HG03469 (cell line): ENCODE results near the gene PROSER3.
"Not testable (repeated sequence)": the region's sequence is repeated elsewhere in the genome, so short reads cannot be mapped to it uniquely, and the experiment has no call there.

ENCODE experiments used
- ATAC-seq: cut with Tn5 transposase; IDR thresholded peaks from one replicate; pipeline ENCODE4 v1.9.1; 2021; ENCODE audit warnings: mild to moderate bottlenecking, moderate library complexity, moderate number of reproducible peaks; ENCODE audit not compliant: unreplicated experiment

PROSER3 gene

GRCh38 chr19:35789978-35790944 is 32.3 kb downstream of the PROSER3 start:
- ATAC-seq = no peak

- no peak for ATAC-seq
Observed at GRCh38 chr19:35790981-35791813, 33.2 kb downstream of the PROSER3 start.

- ATAC-seq = no peak
Observed at GRCh38 chr19:35791814-35792279, 33.9 kb downstream of the PROSER3 start.

GRCh38 chr19:35792312-35792711 is 34.3 kb downstream of the PROSER3 start:
- no peak for ATAC-seq

GRCh38 chr19:35792888-35793287 is 34.9 kb downstream of the PROSER3 start:
- no peak for ATAC-seq

DNA sequence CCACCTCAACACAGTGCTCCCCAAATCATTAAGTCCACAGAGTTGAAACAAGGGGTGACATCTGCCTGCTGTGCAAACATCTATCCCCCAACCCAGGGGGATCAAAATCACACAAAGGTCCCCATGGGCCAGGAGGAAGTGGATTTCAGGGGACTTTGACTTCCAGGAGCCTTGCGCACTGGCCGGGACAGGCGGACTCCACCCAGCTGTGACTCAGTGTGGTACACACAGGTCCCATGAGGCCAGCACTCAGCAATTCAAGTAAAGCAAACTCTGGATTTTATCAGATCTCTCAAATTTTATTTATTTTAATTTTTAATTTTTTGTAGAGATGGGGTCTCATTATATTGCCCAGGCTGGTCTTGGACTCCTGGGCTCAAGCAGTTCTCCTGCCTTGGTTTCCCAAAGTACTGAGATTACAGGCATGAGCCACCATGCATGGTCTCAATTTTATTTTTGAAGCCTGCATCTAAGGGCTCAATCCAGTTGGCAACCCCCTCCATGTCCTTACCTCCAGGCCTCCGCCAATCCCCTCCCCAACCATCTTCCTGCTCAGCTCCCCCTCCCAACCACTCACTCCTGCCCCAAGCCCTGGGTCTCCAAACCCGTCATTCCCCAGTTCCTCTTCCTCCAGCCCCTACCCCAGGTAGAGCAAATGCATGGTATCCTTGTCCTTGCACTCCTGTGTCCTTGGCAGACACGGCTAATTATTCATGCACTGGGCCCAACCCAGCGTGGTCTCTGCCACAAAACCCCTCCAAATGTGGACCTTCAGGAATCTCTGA is 35.6 kb downstream of the PROSER3 start:
- ATAC-seq = no peak

DNA sequence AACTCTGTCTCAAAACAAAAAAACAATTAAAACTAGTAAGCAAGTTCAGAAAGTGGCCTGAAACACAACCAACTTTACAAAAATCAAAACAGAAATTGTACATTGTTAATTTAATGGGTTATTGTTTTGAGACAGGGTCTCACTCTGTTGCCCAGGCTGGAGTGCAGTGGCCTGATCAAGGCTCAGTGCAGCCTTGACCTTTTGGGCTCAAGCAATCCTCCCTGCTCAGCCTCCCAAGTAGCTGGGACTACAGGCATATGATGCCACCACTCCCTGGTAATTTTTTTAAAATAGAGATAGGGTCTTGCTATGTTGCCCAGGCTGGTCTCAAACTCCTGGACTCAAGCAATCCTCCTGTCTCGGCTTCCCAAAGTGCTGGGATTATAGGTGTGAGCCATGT is 37.6 kb downstream of the PROSER3 start:
- not testable (repeated sequence) for ATAC-seq

GRCh38 chr19:35796645-35797542 is 38.9 kb downstream of the PROSER3 start:
- ATAC-seq = no peak

GRCh38 chr19:35797663-35798062 is 39.7 kb downstream of the PROSER3 start:
- ATAC-seq = no peak

DNA sequence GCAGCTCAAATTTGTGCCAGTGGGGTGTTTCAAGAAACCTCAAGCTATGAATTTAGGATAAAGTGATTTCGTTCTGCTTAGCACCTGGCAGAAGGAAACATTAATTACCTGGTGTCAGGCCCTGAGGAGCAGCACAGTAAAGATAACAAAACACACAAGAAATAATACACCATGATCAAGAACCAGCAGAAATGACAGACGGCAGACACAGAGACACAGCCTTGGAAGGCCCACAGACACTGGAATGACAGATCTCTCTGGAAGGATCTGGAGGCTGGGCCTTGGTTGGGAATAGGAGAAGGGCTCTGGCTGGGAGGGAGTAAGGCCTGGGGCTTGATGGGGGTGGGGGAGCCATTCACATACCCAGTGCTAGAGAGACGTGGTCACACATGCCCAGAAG is 43.9 kb downstream of the PROSER3 start:
- ATAC-seq = no peak

- ATAC-seq = no peak
Observed at GRCh38 chr19:35805526-35806102, 47.6 kb downstream of the PROSER3 start.

DNA sequence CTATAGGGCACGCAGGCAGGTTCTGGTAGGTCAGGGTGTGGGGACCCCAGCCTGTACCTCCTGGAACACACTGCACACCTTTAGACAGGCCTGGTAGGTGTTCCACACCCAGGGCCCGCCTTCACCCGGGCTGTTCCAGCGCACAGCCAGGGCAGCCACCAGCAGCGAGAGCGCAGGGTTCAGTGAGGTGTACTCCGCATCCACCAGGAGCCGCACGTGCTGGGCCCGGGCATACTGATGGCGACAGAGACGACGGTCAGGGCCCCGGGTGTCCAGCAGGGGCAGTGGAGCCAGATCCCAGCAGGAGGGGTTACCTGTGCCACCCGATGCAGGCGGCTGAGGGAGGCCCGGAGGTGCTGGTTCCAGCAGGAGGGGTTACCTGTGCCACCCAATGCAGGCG is 48.6 kb downstream of the PROSER3 start:
- no peak for ATAC-seq

DNA sequence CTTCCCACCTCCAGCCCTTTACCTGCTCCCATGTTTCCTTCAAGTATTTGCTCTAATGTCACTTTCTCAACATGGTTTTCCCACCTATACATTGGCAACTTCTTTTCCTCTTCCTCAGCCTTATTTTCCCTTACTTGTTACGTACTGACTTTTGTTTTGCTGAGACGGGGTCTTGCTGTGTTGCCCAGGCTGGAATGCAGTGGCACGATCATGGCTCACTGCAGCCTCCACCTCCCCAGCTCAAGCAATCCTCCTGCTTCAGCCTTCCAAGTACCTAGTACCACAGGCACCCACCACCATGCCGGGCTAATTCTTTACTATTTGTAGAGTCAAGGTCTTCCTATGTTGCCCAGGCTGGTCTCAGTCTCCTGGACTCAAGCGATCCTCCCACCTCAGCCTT is 49.7 kb downstream of the PROSER3 start:
- ATAC-seq = no peak

DNA sequence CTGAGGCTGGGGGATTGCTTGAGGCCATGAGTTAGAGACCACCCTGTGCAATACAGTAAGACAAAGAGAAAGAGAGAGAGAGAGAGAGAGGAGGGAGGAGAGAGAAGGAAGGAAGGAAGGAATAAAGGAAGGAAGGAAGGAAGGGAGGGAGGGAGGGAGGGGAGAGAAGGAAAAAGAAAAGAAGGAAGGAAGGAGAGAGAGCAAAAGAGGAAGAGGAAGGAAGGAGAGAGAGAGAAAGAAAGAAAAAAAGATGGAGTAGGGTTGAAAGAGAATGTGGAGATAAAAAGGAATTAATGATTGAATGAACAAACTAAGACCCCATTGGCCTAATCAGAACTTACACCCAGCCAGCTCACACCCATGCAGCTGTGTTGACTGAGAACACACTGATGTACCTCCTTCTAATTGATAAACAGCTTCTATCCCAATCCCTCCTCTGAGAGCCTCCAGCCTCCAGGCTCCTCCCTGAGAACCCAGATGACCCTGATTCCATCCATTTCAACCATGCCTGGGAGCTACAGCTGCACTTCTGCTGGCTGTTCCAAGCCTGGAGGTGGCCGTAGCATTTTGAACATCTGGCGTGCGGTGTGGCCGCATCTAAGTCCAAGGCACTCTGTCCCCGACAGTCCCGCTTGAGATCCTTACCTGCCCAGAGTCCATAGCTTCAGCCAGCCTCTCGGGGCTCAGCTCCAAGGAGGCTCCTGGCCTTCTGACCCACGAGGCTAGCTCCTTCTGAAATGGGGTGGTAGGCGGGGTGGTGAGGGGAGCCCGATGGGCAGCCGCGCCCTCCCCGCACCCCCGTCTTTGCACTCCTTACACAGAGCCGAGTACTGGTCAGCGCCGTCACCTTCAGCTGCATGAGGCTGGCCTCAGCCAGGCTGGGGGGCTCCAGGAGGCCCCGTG is 53.6 kb downstream of the PROSER3 start:
- ATAC-seq = no peak

- ATAC-seq = no peak
Observed at GRCh38 chr19:35812220-35813042, 54.5 kb downstream of the PROSER3 start, which contains the start of gene PRODH2. Gene PRODH2 (minus strand): TSS chr19:35812845. CDS start chr19:35812805, 40 bp downstream.

DNA sequence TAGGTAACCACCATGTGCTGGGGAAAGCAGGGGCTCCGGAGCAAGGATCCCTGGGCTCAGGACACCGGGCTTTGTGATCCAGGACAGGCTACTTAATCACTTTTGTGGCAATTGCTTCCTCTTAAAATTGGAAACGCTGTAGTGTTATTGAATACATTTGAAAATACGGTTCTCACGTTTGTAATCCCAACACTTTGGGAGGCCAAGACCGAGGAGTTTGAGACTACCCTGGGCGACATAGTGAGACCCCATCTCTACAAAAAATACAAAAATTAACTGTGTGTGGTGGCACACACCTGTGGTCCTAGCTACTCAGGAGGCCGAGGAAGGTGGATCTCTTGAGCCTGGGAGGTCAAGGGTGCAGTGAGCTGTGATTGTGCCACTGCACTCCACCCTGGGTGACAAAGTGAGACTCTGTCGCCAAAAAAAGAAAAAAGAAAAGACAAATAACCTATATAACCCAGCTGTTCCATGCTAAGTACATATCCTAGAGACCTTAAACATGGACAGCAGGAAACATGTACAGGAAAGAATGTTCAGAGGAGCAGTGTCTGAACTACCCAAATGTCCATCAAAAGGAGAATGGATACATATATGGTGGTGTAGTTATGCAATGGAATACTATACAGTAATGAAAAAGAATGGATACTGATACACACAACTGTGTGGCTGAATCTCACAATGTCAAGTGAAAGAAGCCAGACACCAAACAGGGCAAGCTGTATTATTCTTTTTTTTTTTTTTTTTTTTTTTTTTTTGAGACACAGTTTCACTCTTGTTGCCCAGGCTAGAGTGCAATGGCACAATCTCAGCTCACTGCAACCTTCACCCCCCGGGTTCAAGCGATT is 55.3 kb downstream of the PROSER3 start:
- no peak for ATAC-seq

GRCh38 chr19:35816262-35816661 is 58.3 kb downstream of the PROSER3 start:
- no peak for ATAC-seq
